Hematopoietic multipotent progenitor cell treated with erythropoietin and hydrocortisone succinate and interleukin-3 and kit ligand, for 4 days (in vitro differentiated cells): ENCODE measurements around the gene ITGA2B.
A peak's percentile ranks its signal among the peaks of the same experiment; 100 is the strongest.
"Not testable (repeated sequence)": the region's sequence is repeated elsewhere in the genome, so short reads cannot be mapped to it uniquely, and the experiment has no call there.

Source experiments
- DNase-seq: peaks from one replicate; pipeline ENCODE4 v3.0.0-alpha.2; 2015

The ITGA2B gene

GRCh38 chr17:44368391-44369243 is 20.8 kb downstream of the ITGA2B start:
- DNase-seq: not testable (repeated sequence)

- peak; percentile 46 for DNase-seq
These were observed 22.0 kb downstream of the ITGA2B start for GRCh38 chr17:44367231-44367979.

GRCh38 chr17:44365051-44365450 is 24.4 kb downstream of the ITGA2B start:
- DNase-seq: not testable (repeated sequence)

- peak; percentile 81 for DNase-seq
These were observed 25.8 kb downstream of the ITGA2B start, which contains the start of gene FAM171A2 for GRCh38 chr17:44363613-44364159. TSS of gene FAM171A2 (minus strand) at chr17:44363853. CDS start at chr17:44363714, 139 bp downstream.

- DNase-seq: peak; percentile 50
These were observed 26.4 kb downstream of the ITGA2B start for GRCh38 chr17:44362949-44363612.

- no peak for DNase-seq
These were observed 26.9 kb downstream of the ITGA2B start for GRCh38 chr17:44362459-44362948.

GRCh38 chr17:44361292-44362260 is 27.9 kb downstream of the ITGA2B start:
- DNase-seq: no peak

GRCh38 chr17:44360826-44361225 is 28.6 kb downstream of the ITGA2B start:
- DNase-seq: no peak

- no peak for DNase-seq
These were observed 29.3 kb downstream of the ITGA2B start for GRCh38 chr17:44360144-44360533.

- no peak for DNase-seq
These were observed 29.8 kb downstream of the ITGA2B start for GRCh38 chr17:44359458-44360143.

GRCh38 chr17:44359006-44359405 is 30.4 kb downstream of the ITGA2B start:
- no peak for DNase-seq

- DNase-seq: no peak
These were observed 31.4 kb downstream of the ITGA2B start for GRCh38 chr17:44358066-44358465.

- DNase-seq: no peak
These were observed 33.2 kb downstream of the ITGA2B start for GRCh38 chr17:44356241-44356640.

- DNase-seq: no peak
These were observed 33.8 kb downstream of the ITGA2B start for GRCh38 chr17:44355642-44356099.

- DNase-seq: peak; percentile 71
These were observed 34.6 kb downstream of the ITGA2B start for GRCh38 chr17:44354582-44355561.

GRCh38 chr17:44353672-44354331 is 35.6 kb downstream of the ITGA2B start:
- DNase-seq: peak; percentile 50

GRCh38 chr17:44352828-44353671 is 36.4 kb downstream of the ITGA2B start:
- DNase-seq: no peak
